ENCODE measurements around the gene ANGPTL7.

DNA sequence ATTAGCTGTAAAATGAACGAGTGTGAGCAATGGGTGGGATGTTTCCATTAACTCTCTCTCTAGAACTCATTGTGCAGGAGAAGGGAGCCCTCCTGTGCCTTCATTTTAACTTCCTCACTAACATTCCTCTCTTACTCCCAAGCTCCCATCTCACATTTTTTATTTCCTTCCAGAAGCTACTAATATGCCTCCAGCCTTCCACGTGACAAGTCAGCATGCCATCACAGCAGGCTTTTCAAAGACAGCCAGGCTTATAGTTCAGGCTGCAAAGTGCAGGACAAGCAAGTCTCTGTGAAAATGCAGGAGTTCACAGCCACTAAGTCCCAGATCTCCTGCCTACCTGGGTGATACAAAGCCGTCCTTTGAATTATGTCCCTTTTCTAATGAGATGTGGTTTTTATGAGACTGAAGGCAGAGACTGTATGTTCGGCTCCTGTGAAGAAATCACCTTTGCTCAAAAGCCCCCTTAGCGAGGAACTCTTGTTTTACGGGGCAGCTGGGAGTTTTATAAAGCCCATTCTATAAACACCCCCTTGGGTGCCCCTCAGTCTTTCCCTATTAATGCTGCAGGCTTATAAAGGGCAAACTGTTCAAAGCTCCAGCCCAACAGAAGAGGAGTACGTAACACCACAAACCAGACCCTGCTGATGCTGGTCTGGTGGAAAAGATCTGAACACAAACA lies 14.8 kb upstream of the ANGPTL7 start:
- TF ChIP-seq, protein P1, sequence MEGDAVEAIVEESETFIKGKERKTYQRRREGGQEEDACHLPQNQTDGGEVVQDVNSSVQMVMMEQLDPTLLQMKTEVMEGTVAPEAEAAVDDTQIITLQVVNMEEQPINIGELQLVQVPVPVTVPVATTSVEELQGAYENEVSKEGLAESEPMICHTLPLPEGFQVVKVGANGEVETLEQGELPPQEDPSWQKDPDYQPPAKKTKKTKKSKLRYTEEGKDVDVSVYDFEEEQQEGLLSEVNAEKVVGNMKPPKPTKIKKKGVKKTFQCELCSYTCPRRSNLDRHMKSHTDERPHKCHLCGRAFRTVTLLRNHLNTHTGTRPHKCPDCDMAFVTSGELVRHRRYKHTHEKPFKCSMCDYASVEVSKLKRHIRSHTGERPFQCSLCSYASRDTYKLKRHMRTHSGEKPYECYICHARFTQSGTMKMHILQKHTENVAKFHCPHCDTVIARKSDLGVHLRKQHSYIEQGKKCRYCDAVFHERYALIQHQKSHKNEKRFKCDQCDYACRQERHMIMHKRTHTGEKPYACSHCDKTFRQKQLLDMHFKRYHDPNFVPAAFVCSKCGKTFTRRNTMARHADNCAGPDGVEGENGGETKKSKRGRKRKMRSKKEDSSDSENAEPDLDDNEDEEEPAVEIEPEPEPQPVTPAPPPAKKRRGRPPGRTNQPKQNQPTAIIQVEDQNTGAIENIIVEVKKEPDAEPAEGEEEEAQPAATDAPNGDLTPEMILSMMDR (IDR thresholded peaks at IDR 0.05): no peak
- TF ChIP-seq POLR2A (IDR thresholded peaks at IDR 0.05): no peak

Measured in Peyer's patch (tissue), 4 donors.